H4 (cell line): ENCODE results near the gene PBRM1. TPM values are rescaled to one million over a fixed set of nuclear protein-coding genes. Genes with fewer than 3 reads are reported as not detected.

Experiments used
- DNase-seq: peaks from one replicate; pipeline ENCODE4 v3.0.0-alpha.2; 2015; ENCODE audit warnings: low spot score
- total RNA-seq: library from RNA; depleted of rRNA; stranded (reverse); fragments of >200 nt; shearing (Covaris generic); gene quantifications from 2 replicates; pipeline ENCODE4 v1.2.3, GENCODE V29; 2014

Gene PBRM1
- total RNA-seq, 1 experiment from 2014 or later, result 17.4 TPM

DNA sequence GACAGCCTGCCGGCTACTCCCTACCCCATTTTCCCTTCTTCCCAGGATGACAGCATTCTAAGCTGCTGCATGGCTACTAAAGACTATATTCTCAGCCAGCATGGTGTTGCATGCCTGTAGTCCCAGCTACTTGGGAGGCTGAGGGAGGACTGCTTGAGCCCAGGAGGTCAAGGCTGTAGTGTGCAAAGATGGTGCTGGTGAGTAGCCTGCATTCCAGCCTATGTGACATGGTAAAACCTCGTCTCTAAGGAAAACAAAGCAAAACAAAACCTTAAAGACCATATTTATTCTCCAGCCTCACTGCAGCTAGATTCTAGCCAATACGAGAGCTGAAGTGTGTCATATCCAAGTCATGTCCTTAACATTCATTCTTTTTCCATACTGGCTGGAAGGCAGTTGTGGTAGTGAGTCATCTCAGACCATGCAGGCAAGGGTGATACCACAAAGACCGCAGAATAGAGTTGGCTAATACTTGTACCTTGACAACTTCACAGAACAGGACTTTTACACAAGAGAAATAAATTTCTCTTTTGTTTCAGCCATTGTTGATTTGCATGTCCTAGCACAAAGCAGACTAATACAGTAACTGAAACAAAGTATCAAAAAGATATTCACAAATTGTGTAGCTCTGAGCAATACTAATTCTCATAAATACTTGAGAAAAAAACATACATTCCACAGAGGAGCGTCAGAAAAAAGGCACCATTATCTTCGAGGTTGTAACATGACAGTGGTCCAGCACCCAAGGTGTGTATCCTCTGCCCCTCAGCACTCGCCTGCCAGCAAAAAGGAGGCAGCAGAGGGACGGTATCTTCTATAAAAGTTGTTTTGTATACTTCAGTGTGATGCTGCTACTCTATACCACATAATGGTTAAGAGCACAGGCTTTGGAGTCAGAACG, 14.8 kb downstream of the PBRM1 start:
- DNase-seq, result peak; percentile 98

DNA sequence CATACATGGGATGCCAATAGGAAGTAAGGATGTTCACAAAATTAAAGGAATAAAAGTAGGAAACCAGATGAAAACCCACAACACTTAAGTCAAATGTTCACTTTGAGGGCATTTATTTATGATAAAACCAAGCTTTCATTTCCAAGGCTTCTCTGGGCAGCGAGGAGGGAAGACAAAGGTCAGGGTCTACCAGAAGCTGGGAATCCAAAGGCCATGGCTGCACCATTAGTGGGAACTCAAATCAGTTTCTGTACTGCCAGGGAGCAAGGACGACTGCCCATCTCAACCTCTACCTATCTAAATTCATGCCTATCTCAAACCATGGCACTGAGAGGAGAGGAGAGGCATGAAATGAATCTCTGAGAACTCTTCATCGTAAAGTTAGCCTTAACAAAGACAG, 22.6 kb downstream of the PBRM1 start:
- DNase-seq, result no peak

DNA sequence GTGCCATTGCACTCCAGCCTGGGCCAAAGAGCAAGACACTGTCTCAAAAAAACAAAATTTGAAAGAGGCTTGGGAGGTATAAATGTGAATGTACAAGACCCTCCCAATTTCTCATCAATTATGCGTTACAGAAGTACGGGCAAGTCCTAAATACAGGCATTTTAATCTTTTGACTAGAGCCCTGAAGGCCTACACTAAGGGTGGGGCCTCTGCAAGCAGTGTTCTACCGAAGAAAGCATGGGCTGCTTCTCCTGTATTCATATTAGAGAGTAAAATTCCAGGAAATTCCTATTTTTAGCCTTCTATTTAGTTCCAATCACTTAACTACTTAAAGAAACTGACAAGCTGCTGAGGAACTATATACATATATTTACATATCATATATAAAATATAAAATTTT, 25.7 kb downstream of the PBRM1 start:
- DNase-seq, result no peak

DNA sequence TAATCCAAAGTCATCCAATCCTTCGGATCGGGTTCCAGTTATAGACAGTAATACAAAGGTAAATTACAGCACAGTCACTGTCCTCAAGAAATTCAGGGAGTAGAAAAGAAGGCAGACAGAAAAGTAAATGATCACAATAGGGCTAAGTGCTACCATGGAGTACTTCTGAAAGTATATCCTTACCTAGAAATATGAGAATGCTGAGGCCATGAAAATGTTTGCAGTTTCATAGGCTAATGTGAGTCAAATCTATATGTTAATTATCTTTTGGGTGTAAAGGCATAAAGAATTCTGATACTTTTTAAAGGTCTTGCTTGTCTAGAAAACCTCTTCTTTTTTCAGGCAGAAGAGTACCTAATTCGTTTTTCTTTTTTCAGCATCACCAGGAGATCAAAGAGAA, 29.8 kb downstream of the PBRM1 start:
- no peak for DNase-seq

DNA sequence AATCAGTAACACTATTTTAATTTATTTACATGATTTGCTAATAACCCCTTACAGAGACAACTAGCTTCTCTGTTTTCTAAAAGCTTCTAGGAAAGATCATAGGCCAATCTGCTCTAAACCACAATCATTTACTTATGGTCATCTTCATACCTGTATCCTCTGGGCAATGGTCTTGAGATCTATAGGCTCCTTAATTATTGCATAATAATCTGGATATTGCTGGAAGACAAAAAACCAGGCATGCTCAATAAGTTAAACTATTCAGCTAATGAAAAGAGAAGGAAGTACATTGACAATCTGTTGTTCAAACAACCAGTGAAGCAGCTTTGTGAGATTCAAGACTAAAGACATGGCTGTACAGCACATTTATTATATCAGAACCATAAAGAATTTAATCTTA, 34.1 kb downstream of the PBRM1 start:
- no peak for DNase-seq

DNA sequence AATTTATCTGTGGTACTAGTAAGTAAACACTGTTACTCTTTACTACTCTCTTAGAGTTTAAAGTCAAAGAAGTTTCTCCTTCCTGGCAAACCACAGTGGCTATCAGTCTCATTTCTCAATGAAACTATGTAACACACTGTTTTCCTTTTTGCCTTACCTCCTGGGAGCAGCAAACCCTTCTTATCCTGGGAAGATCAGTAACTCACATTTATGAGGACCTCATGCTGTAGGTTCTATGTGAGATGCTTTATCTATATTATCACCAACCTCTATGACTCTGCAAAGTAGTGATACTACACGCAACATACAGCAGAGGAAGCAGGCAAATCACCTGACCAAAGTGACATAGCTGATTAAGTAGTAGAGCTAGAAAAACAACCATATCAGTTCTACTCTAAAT, 35.3 kb downstream of the PBRM1 start:
- DNase-seq, result no peak

- DNase-seq, result no peak
Observed at GRCh38 chr3:52649461-52650210, 36.1 kb downstream of the PBRM1 start.

- no peak for DNase-seq
Observed at GRCh38 chr3:52645549-52645948, 40.2 kb downstream of the PBRM1 start.

DNA sequence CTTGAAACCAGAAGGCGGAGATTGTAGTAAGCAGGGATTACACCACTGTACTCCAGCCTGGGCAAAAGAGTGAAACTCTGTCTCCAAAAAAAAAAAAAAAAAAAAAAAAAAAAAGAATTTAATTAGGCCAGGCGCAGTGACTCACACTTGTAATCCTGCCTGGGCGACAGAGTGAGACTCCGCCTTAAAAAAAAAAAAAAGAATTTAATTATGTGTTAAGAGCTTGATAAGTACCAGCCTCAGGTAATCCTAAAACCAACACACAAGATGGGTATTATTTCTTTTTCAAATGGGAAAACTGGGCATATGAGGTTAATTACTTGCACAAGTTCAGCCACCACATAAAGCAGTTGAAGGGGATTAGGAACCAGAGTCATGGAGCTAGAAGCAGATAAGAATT, 49.0 kb downstream of the PBRM1 start:
- DNase-seq, result peak; percentile 12

GRCh38 chr3:52633786-52634185, 51.9 kb downstream of the PBRM1 start:
- no peak for DNase-seq

DNA sequence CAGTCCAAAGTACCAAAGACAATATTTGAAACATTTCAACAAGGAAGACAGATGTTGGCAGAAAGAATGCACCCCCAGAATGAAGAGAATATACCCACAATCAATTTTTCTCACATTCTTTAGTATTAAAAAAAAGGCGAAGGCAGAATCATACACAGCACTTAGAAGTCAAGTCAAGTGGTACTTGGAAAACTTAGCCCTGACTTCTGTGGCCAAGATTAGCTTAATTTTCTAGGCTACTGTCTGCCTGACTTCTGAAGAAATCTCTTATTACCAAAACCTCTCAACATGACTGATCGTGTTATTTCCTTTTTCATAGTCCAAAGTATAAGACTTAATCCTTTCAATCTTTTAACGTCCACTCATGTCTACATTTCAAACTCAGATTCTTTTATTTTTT, 60.7 kb downstream of the PBRM1 start:
- no peak for DNase-seq

DNA sequence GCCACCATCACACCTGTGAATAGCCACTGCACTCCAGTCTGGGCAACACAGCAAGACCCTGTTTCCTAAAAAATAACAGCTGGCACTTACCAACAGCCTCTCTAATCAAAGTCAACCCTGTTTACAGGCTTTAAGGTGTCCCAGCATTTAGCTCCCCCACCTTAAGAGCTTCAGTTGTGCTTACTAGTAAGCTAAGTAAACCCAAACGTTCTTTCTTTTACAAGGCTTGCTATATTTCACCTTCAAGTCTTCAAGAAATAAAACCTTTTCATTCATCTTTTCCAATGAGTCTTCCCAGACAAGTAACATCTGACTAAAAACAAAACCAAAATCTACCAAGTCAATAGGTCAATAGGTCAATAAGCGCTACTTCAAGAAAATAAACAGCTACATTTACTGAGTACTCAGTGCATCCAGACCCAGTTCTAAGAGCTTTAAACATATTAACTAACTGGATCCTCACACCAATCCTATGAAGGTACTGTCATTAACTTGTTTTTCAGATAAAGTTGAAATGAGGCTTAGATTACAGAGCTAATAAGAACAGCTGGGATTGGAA, 62.4 kb downstream of the PBRM1 start:
- DNase-seq, result no peak

DNA sequence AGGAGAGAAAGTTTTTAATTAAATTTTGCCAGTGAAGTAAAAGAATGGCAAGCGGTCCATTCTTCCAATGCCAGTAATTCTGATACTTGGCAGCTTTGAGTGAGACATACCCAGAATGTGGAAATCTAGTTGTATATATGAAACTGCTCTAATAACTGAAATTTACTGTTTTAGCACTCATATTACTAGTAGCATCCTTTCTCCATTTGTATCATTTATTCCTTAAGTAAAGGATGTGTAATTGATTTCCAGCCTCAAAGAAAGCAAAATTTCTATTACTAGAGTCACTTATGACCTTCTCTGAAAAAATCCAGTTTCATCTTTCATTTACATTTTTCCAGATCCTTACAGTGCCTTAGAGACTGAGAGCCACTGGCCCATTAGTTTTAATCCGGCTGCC, 65.1 kb downstream of the PBRM1 start:
- DNase-seq, result no peak

GRCh38 chr3:52615166-52615565, 70.5 kb downstream of the PBRM1 start:
- DNase-seq, result no peak

DNA sequence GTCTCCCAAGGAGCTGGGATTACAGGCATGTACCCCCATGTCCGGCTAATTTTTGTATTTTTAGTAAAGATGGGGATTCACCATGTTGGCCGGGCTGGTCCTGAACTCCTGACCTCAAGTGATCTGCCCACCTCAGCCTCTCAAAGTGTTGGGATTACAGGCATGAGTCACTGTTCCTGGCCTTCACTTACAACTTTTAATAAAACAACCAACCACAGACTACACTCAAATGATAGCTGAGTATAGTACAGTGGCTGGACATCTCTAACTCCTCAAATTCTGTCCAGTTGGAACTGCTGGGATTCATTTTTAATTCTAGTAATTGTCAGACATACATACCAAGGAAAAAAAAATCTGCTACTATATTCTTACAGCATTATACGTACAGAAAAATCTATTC, 71.0 kb downstream of the PBRM1 start:
- DNase-seq, result no peak

DNA sequence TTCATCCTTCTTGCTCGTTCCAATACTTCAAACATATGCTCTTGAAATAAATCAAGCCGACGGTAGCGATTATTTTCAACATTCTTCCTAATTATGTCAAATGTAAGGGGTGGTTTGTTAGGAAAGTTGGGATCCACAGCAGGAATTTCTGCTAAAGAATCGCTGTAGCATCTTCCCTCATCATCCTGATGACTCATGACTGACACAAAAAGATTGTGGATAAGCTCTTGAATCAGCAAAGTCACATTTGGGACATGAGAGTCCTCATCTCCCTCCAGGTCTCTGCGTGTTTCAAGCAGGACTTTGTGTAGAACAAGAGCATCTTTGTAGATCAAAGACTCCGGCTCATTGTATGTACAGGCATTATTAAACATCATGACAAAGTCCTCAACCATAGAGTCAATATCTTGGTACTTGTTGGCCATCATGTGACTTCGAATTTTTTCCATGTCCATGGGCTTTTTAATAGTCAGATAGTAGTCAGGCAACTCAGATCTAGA, 76.3 kb downstream of the PBRM1 start:
- no peak for DNase-seq

DNA sequence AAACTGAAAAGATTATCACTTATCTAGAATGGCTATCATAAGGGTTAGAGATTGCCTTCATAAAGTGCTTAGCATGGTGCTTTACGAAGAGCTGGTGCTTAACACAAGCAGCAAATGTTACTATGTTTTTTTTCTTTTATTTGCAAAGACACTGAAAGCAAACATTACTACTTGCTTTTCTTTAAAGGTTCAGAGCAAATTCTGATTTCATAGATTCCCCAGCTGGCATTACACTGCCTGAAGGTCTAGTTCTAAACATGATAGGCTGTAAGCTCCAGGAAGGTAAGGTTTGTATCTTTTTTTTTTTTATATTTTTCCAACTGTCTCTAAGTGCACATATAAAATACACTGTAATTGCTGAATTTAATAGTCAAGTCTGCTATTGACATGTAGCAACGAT, 77.4 kb downstream of the PBRM1 start:
- DNase-seq, result no peak

DNA sequence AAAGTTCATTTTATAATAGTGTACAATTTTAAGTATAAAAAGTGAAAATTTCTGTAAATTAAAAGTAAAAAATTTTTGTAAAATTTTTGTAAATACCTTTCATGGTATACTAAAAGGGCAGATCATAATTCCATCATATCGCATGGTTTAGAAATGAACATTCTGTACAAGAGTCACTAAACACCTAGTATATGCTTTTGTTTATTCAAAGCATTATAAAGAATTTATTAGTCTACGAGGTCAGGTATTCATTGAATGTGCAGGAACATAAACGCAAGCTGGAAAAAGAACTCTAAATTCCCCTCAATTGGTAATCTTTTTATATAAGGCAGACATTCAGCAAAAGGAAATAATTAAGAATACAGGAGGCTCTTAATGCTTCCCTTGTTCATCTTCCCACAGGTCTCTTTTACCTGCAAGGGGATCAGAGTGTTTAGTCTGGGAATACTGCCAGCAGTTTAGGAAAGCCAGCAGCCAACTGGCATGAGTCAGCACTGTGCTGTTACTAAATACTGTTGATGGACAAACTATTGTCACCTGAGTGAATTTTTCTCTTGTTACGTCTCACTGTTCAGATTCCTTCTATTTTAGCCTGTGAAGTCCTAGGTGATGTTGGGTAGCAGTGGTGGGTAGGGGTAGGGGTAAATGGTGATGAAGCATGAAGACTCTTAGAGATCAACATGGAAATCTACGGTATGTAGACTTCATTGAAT, 79.2 kb downstream of the PBRM1 start:
- DNase-seq, result peak; percentile 27

DNA sequence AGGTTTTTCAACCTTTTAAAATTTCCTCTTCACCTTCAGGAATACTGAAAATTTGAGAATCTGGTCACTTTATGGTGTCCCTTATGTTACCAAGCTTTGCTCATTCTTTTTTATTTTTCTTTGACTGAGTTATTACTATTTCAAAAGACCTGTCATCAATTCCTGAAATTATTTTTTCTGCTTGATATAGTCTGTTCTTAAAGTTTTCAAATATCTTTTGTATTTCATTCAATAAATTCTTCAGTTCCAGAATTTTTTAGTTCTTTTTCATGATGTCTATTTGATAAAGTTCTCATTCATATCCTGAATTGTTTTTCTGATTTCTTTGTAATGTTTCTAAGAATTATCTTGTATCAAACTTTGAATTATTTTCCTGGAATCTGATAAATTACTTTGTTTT, 85.5 kb downstream of the PBRM1 start:
- no peak for DNase-seq

- no peak for DNase-seq
Observed at GRCh38 chr3:52596658-52597265, 89.0 kb downstream of the PBRM1 start.

DNA sequence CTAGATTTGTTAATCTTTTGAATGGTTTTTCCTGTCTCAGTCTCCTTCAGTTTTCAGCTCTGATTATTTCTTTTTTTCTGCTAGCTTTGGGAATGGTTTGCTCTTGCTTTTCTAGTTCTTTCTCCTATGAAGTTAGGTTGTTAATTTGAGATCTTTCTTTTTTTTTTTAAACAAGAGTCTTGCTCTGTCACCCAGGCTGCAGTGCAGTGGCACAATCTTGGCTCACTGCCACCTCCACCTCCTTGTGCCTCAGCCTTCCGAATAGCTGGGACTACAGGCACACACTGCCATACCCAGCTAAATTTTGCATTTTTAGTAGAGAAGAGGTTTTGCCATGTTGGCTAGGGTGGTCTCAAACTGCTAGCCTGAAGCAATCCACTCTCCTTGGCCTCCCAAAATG, 92.6 kb downstream of the PBRM1 start:
- DNase-seq, result no peak
